HG02678 (cell line): Measurements from ENCODE around the gene TXNRD2.

Experiments used
- ATAC-seq: cut with Tn5 transposase; IDR thresholded peaks from one replicate; pipeline ENCODE4 v1.9.1; 2021; ENCODE audit warnings: mild to moderate bottlenecking, moderate library complexity; ENCODE audit not compliant: unreplicated experiment

TXNRD2 gene

DNA sequence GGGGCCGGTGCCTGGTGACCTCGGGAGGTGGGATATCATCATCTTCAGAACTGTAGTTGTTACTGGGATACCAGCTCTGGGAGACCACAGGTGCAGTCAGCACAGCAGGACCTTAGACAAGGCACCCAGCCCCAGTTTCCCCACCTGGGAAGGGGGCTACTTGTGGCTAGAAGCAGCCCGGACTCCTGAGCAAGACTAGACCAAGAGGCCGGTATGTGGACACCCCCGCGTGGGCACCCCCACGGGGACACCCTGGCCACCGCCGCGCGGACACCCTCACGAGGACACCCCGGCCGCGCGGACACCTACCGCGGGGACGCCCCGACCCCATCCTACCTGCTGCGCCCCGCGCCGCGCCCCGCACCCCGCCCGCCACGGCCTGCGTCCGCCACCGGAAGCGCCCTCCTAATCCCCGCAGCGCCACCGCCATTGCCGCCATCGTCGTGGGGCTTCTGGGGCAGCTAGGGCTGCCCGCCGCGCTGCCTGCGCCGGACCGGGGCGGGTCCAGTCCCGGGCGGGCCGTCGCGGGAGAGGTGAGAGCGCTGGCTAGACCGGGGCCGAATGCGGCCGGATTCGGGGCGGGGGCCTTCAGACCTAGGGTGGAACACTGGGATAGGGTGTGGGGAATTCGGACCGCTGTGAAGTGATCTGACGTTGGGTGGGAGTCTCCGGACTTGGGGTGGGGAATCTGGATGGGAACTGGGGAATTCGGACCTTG is at the start of gene TXNRD2, which contains the start of gene COMT:
TSS of gene TXNRD2 (minus strand) at position 454 of the 718 bp plus-strand sequence. CDS start at position 439, 15 bp downstream.
TSS of gene COMT (plus strand) at position 408 of the 718 bp plus-strand sequence. CDS start 20,755 bp downstream, outside the sequence.
- ATAC-seq, result peak; percentile 56

DNA sequence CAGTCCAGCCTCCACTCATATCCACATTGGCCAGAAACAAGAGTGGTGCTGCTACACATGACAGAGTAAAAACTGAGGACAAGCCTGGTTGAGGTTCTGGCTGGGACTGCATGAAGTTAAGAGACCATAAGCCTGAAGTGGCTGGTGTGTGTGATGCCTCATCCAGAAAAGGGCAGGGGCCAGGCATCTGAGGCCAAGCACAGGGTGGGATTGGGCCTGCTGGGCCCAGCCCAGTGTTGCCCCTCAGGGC is 49.7 kb upstream of the TXNRD2 start:
- no peak for ATAC-seq

GRCh38 chr22:19990609-19991394 is 49.2 kb upstream of the TXNRD2 start:
- ATAC-seq, result no peak

DNA sequence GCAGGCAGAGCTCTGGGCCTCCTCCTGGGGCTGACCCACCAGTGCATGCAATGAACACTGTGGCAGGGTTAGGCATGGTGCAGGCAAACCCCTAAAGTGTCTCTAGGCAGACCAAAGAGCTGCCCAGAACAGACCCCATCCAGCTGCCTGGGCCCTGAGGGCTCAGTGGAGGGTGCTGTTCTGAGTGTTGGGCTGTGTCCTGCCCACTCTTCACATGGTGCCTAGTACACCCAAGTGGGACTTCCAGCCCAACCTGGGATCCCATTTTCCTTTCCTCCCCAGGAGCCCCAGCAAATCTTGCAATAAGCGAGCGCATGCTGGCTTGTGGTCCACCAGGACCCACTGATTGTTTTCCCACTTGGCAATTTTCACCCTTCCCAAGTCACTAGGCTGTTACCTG is 48.6 kb upstream of the TXNRD2 start:
- ATAC-seq, result no peak

- ATAC-seq, result no peak
Observed at GRCh38 chr22:19989725-19990067, 48.1 kb upstream of the TXNRD2 start.

DNA sequence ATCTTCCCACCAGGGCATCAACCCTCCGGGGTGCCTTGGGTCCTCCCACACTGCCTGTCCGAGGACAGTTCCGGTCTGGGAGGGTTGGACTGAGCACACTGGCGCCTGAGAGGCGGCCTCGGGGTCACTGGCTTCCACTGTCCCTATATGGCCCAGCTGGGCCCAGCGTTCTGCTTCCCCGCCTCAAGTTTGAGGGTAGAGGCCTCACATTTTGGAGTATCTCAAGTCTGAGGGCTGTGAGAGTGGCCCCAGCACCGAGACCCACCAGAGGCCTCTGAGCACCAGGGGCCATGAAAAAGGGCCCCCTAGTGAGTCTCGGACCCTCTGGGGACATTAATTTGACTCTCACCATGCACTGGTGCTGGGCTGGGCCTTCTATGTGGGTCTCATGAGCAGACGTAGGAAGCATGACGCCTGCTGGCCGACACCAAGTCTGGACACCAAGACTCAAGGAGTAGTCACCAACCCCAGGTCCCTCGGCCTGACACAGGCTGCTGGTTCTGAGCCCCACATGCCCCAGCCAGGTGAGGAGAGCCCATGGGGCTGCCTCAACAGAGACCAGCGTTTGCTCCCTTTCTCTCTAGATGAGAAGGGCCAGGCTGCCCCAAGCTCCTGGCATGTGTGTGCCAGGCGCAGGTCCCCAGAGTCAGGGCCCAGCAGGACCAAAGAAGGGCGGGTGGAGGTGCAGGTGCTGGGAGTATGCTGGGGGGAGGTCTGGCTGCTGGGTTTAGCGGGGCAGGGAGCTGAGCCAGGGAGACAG is 47.5 kb upstream of the TXNRD2 start:
- no peak for ATAC-seq

DNA sequence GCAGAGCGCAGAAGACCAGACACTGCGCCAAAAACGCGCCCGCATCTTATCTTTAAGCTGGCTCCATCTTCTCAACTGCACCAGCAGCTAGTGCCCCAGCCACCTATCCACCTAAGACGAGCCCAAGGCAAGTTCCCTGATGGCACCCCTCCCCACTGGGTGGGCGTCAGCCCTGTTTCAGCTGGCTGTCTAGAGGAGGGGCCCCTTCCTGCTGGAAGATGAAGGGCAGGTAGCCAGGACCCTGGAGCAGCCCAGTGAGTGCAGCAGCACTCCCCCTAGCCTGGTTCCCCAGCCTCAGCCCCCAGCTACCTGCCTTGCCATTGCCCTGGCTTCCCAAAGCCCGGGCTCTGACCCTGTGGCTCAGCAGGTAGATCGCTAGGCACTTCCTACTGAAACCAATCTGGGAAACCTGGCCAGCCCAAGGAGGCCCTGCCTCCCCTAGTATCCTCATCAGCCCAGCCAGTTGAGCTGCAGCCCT is 46.8 kb upstream of the TXNRD2 start:
- ATAC-seq, result no peak

GRCh38 chr22:19987394-19988306 is 46.0 kb upstream of the TXNRD2 start:
- no peak for ATAC-seq

GRCh38 chr22:19986410-19987341 is 45.1 kb upstream of the TXNRD2 start:
- peak; percentile 65 for ATAC-seq

- ATAC-seq, result no peak
Observed at GRCh38 chr22:19986011-19986409, 44.4 kb upstream of the TXNRD2 start.

DNA sequence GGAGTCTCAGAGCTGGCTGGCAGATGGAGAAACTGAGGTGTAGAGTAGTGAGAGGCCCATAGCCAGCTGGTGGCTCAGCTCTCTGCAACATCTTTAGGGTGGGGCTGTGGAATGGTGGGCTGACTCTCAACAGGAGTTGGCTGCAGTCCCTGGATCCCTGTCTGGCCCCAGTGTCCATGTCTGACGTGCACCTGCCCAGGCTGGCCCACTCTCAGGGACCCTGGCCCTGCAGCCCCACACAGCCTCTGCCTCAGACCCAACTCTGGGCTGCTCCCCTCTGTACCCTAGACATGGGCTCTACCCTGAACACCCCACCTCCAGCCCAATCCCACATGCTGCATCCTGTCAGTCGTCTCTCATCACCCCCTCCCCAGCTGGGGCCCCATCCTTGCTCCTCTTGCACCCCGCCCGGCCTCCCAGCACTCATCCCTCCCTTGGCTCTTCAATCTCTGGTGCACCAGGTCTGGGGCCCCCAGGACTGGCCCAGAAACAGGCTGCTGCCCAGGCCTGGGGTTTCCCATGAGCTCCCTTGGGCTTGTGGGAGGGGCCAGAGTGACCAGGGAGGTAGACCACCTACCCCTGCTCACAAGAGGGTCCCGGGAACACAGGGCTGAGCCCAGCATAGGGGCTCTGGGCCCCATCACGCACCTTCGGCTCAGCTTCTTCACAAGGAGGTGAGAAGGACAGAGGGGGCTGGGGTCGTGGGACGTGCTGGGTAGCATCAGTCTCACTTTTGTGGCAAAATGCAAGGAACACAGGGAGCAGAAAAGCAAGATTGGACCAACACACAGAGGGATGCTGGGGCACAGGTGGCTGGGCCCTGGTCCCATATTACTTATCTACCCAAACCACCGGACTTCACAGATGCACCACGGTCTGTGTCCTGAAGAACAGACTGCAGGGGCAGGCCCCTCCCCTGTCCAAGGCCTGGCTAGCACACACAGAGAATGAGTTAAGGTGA is 43.5 kb upstream of the TXNRD2 start:
- ATAC-seq, result no peak

- ATAC-seq, result no peak
Observed at GRCh38 chr22:19984201-19984753, 42.7 kb upstream of the TXNRD2 start.

- no peak for ATAC-seq
Observed at GRCh38 chr22:19983741-19984140, 42.1 kb upstream of the TXNRD2 start.

GRCh38 chr22:19982991-19983578 is 41.5 kb upstream of the TXNRD2 start:
- ATAC-seq, result no peak

DNA sequence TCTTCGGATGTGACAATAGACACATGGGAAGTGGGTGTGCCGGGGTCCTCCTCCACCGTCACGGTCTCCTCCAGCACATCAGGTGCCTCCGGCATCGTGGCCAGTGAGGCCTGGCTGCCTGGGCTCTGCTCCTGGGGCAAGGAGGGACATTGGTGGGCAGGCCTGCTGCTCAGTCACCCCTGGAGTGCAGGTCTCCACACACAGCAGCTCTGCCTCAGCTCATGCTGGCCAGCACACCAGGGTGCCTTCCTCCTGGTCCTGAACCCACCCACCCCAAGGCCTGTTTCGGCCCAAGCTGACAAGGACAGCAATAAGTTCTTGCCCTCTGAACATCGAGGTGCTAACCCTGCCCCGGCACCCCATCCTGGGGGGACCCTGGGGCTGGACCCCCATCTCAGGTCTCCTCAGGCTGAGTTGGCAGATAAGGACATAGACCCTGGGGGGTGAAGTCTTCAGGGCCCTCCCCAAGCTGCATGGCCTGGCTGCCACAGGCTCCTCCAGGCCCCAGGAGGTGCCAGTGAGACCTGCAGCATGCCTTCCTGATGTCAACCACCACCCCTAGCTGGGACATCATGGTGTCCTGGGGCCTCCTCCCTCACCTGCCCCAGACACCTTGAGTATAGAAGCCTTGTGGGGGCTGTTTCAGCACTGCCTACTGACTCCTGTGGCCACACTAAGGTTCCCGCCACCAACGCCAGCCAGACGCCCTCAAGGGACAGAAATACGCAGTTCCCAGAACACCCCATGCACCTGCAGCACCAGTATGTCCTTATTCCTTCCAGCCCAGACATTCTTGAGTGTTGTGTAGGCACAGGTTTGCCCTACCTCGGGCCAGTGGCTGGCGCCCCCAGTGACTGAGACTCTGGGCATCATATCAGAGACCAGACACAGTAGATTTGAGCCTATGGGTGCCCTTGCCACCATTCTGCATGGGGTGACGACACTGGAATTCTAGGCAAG is 40.6 kb upstream of the TXNRD2 start:
- ATAC-seq, result no peak

DNA sequence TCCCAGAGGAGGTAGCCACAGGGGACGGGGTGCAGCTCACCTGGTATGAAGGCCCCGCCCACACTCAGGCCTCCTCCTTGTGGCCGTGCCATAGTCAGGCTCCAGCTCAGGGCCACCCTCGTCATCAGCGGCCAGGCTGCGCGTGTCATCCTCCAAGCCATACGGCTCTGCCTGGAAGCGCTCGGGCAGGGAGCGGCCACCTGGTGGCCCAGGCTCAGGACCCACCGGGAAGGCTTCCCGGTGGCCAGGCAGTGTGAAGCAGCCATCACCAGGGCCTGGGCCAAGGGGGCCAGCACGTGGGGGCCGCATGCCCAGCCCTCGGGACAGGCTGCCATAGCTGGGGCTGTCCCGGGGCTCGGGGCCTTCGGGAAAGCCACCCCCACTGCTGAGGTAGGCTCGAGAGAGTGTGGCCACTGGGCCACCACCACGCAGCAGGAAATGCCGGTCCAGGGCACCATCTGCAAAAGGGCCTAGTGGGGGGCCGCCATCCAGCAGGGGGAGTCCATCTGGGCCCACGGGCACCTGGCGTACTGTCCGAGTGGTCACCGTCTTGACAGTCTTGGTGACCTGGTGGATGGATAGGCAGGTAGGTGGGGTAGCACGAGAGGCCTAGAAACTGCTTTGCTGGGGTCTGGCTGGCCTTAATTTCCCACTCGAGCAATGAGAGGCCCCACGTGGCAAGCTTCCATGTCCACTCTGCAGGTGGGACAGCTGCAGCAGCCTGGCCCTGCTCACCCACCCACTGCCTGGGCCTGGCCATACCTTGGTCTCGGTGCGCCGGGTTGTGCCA is 39.7 kb upstream of the TXNRD2 start:
- ATAC-seq, result no peak
